Stimulated activated CD4-positive, alpha-beta T cell treated with anti-CD3 and anti-CD28 coated beads, Interleukin-12 subunit alpha, Interleukin-12 subunit beta, amount 100 ng/mL, for 4 hours (primary cell): ENCODE results near the gene PDE4D.
"Not testable (repeated sequence)": the region's sequence is repeated elsewhere in the genome, so short reads cannot be mapped to it uniquely, and the experiment has no call there.

Experiments
- DNase-seq: peaks from one replicate; pipeline ENCODE4 v3.0.0-alpha.2; 2020

The PDE4D gene

GRCh38 chr5:59317023-59317773 is 576.3 kb downstream of the PDE4D start:
- no peak for DNase-seq

- DNase-seq: no peak
Observed at GRCh38 chr5:59312223-59312622, 581.3 kb downstream of the PDE4D start.

- not testable (repeated sequence) for DNase-seq
Observed at GRCh38 chr5:59308685-59309084, 584.8 kb downstream of the PDE4D start.

GRCh38 chr5:59303289-59303716 is 590.2 kb downstream of the PDE4D start:
- not testable (repeated sequence) for DNase-seq

- not testable (repeated sequence) for DNase-seq
Observed at GRCh38 chr5:59302509-59302908, 591.0 kb downstream of the PDE4D start.

- DNase-seq: no peak
Observed at GRCh38 chr5:59301727-59302126, 591.8 kb downstream of the PDE4D start.

- DNase-seq: no peak
Observed at GRCh38 chr5:59300930-59301329, 592.6 kb downstream of the PDE4D start.

GRCh38 chr5:59299006-59299405 is 594.5 kb downstream of the PDE4D start:
- DNase-seq: no peak

GRCh38 chr5:59296317-59297264 is 596.9 kb downstream of the PDE4D start:
- no peak for DNase-seq

- no peak for DNase-seq
Observed at GRCh38 chr5:59293700-59294099, 599.8 kb downstream of the PDE4D start.

GRCh38 chr5:59291941-59292340 is 601.6 kb downstream of the PDE4D start:
- no peak for DNase-seq

GRCh38 chr5:59287884-59288283 is 605.6 kb downstream of the PDE4D start:
- DNase-seq: no peak

GRCh38 chr5:59287361-59287760 is 606.2 kb downstream of the PDE4D start:
- no peak for DNase-seq

- DNase-seq: no peak
Observed at GRCh38 chr5:59286510-59286909, 607.0 kb downstream of the PDE4D start.

GRCh38 chr5:59285300-59286016 is 608.1 kb downstream of the PDE4D start:
- DNase-seq: no peak

GRCh38 chr5:59282726-59283125 is 610.8 kb downstream of the PDE4D start:
- DNase-seq: no peak

GRCh38 chr5:59279979-59280378 is 613.5 kb downstream of the PDE4D start:
- DNase-seq: no peak

- no peak for DNase-seq
Observed at GRCh38 chr5:59276917-59277372, 616.6 kb downstream of the PDE4D start.

GRCh38 chr5:59276325-59276675 is 617.2 kb downstream of the PDE4D start:
- DNase-seq: no peak

GRCh38 chr5:59275510-59276324 is 617.8 kb downstream of the PDE4D start:
- DNase-seq: no peak

- DNase-seq: no peak
Observed at GRCh38 chr5:59275170-59275509, 618.4 kb downstream of the PDE4D start.

- DNase-seq: no peak
Observed at GRCh38 chr5:59274106-59274636, 619.4 kb downstream of the PDE4D start.
